Neural cell (in vitro differentiated cells): ENCODE measurements around the gene LRPPRC.

Source experiments
- EZH2 ChIP-seq: fragments of 200-600, 300-800 bp; shearing (Covaris generic), sonication (generic); IDR thresholded peaks from 2 replicates; pipeline ENCODE4 v1.6.1; 2014; ENCODE audit warnings: antibody characterized with exemption, low read length, borderline replicate concordance, mild to moderate bottlenecking; ENCODE audit not compliant: insufficient read depth, poor library complexity, severe bottlenecking
- MXI1 ChIP-seq: fragments of 450-650 bp; conservative IDR thresholded peaks from 2 replicates; pipeline ENCODE4 v1.6.1; 2014; ENCODE audit warnings: antibody characterized with exemption, mild to moderate bottlenecking; ENCODE audit not compliant: poor library complexity, severe bottlenecking
- TF ChIP-seq, protein P1 (sequence below): fragments of 450-650 bp; IDR thresholded peaks from 2 replicates; pipeline ENCODE4 v1.5.1; 2014; ENCODE audit warnings: antibody characterized with exemption, mild to moderate bottlenecking, moderate library complexity; ENCODE audit not compliant: poor library complexity, severe bottlenecking
- TF ChIP-seq, protein P2 (sequence below): IDR thresholded peaks from 2 replicates; pipeline ENCODE4 v1.6.1; 2012; ENCODE audit warnings: borderline replicate concordance

DNA sequence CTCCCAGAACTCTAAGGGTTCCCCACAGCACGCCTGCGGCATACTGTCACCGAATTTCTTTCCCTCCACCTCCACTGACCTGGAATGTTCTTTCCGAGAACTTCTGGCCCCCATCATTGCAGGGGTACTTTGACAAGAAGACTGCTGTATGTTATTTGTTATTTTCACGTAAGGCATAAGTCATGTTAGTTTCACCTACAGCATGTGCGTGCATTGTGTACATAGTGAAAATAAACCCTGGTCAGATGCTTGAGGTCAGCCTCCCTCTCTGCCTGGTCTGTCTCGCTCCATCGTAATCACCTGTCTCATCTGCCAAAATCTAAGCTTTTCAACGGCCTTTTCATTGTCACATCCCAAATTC lies 152.9 kb downstream of the LRPPRC start:
- TF ChIP-seq, protein P1, sequence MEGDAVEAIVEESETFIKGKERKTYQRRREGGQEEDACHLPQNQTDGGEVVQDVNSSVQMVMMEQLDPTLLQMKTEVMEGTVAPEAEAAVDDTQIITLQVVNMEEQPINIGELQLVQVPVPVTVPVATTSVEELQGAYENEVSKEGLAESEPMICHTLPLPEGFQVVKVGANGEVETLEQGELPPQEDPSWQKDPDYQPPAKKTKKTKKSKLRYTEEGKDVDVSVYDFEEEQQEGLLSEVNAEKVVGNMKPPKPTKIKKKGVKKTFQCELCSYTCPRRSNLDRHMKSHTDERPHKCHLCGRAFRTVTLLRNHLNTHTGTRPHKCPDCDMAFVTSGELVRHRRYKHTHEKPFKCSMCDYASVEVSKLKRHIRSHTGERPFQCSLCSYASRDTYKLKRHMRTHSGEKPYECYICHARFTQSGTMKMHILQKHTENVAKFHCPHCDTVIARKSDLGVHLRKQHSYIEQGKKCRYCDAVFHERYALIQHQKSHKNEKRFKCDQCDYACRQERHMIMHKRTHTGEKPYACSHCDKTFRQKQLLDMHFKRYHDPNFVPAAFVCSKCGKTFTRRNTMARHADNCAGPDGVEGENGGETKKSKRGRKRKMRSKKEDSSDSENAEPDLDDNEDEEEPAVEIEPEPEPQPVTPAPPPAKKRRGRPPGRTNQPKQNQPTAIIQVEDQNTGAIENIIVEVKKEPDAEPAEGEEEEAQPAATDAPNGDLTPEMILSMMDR: no peak
- TF ChIP-seq EZH2 (no peak), MXI1 (no peak)
- TF ChIP-seq, protein P2, sequence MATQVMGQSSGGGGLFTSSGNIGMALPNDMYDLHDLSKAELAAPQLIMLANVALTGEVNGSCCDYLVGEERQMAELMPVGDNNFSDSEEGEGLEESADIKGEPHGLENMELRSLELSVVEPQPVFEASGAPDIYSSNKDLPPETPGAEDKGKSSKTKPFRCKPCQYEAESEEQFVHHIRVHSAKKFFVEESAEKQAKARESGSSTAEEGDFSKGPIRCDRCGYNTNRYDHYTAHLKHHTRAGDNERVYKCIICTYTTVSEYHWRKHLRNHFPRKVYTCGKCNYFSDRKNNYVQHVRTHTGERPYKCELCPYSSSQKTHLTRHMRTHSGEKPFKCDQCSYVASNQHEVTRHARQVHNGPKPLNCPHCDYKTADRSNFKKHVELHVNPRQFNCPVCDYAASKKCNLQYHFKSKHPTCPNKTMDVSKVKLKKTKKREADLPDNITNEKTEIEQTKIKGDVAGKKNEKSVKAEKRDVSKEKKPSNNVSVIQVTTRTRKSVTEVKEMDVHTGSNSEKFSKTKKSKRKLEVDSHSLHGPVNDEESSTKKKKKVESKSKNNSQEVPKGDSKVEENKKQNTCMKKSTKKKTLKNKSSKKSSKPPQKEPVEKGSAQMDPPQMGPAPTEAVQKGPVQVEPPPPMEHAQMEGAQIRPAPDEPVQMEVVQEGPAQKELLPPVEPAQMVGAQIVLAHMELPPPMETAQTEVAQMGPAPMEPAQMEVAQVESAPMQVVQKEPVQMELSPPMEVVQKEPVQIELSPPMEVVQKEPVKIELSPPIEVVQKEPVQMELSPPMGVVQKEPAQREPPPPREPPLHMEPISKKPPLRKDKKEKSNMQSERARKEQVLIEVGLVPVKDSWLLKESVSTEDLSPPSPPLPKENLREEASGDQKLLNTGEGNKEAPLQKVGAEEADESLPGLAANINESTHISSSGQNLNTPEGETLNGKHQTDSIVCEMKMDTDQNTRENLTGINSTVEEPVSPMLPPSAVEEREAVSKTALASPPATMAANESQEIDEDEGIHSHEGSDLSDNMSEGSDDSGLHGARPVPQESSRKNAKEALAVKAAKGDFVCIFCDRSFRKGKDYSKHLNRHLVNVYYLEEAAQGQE: no peak
